SK-N-SH treated with all-trans-retinoic acid at 6 μM for 48 hours (cell line): ENCODE measurements around the gene RBP2.

Experiments
- ATAC-seq: fragments of 200-7000 bp; cut with Tn5 transposase; 3 replicates; pipeline ENCODE4 v1.9.1; 2020; ENCODE audit warnings: mild to moderate bottlenecking, moderate library complexity
- ARNTL ChIP-seq: fragments of 450-650 bp; formaldehyde crosslinking; IDR thresholded peaks from 2 replicates; pipeline ENCODE4 v1.5.0; 2020; ENCODE audit warnings: low read depth, mild to moderate bottlenecking, moderate library complexity, borderline replicate concordance
- CREB5 ChIP-seq: fragments of 250-450 bp; sonication (Bioruptor Pico); IDR thresholded peaks from 2 replicates; pipeline ENCODE4 v1.5.1; 2020; ENCODE audit warnings: low read depth, mild to moderate bottlenecking, moderate library complexity
- CSDC2 ChIP-seq: fragments of 250-450 bp; sonication (Bioruptor Pico); IDR thresholded peaks from 2 replicates; pipeline ENCODE4 v1.5.0; 2020; ENCODE audit warnings: mild to moderate bottlenecking, moderate library complexity
- CSRNP3 ChIP-seq: fragments of 250-450 bp; sonication (Bioruptor Pico); IDR thresholded peaks from 2 replicates; pipeline ENCODE4 v1.5.1; 2021; ENCODE audit warnings: mild to moderate bottlenecking, moderate library complexity
- GLIS3 ChIP-seq: fragments of 250-450 bp; sonication (Bioruptor Pico); IDR thresholded peaks from 2 replicates; pipeline ENCODE4 v1.5.0; 2020; ENCODE audit warnings: mild to moderate bottlenecking, moderate library complexity
- ISL1 ChIP-seq: fragments of 250-450 bp; sonication (Bioruptor Pico); IDR thresholded peaks from 2 replicates; pipeline ENCODE4 v2.1.2; 2022; ENCODE audit warnings: mild to moderate bottlenecking, moderate library complexity
- OSR1 ChIP-seq: fragments of 250-450 bp; sonication (Bioruptor Pico); IDR thresholded peaks from 2 replicates; pipeline ENCODE4 v1.8.0; 2022; ENCODE audit warnings: moderate library complexity, mild to moderate bottlenecking, inconsistent platforms
- PATZ1 ChIP-seq: fragments of 250-450 bp; sonication (Bioruptor Pico); IDR thresholded peaks from 2 replicates; pipeline ENCODE4 v1.8.0; 2020; ENCODE audit warnings: mild to moderate bottlenecking, moderate library complexity, borderline replicate concordance
- RARB ChIP-seq: fragments of 250-450 bp; sonication (Bioruptor Pico); IDR thresholded peaks from 2 replicates; pipeline ENCODE4 v1.8.0; 2021; ENCODE audit warnings: mild to moderate bottlenecking, moderate library complexity
- SNAI2 ChIP-seq: fragments of 250-450 bp; sonication (Bioruptor Pico); IDR thresholded peaks from 2 replicates; pipeline ENCODE4 v1.5.0; 2020; ENCODE audit warnings: mild to moderate bottlenecking, moderate library complexity
- TCF4 ChIP-seq: fragments of 250-450 bp; sonication (Bioruptor Pico); IDR thresholded peaks from 2 replicates; pipeline ENCODE4 v1.8.0; 2021; ENCODE audit warnings: mild to moderate bottlenecking, moderate library complexity, borderline replicate concordance
- ZC3H10 ChIP-seq: fragments of 250-450 bp; sonication (Bioruptor Pico); IDR thresholded peaks from 2 replicates; pipeline ENCODE4 v1.5.1; 2021; ENCODE audit warnings: mild to moderate bottlenecking, moderate library complexity
- ZFP3 ChIP-seq: fragments of 250-450 bp; sonication (Bioruptor Pico); IDR thresholded peaks from 2 replicates; pipeline ENCODE4 v1.5.0; 2020; ENCODE audit warnings: mild to moderate bottlenecking, moderate library complexity
- ZFP30 ChIP-seq: fragments of 450-650 bp; formaldehyde crosslinking; IDR thresholded peaks from 2 replicates; pipeline ENCODE4 v1.5.0; 2022; ENCODE audit warnings: mild to moderate bottlenecking, moderate library complexity
- ZNF565 ChIP-seq: fragments of 450-650 bp; formaldehyde crosslinking; conservative IDR thresholded peaks from 2 replicates; pipeline ENCODE4 v1.5.0; 2020; ENCODE audit warnings: low read depth, mild to moderate bottlenecking, moderate library complexity
- ZNF70 ChIP-seq: fragments of 450-650 bp; formaldehyde crosslinking; IDR thresholded peaks from 2 replicates; pipeline ENCODE4 v1.5.0; 2020; ENCODE audit warnings: mild to moderate bottlenecking, moderate library complexity
- ZNF8 ChIP-seq: fragments of 450-650 bp; formaldehyde crosslinking; IDR thresholded peaks from 2 replicates; pipeline ENCODE4 v1.5.0; 2020; ENCODE audit warnings: mild to moderate bottlenecking, moderate library complexity
- TF ChIP-seq, protein P1 (sequence below): fragments of 250-450 bp; sonication (Bioruptor Pico); IDR thresholded peaks from 2 replicates; pipeline ENCODE4 v1.8.0; 2021; ENCODE audit warnings: low read depth, mild to moderate bottlenecking, moderate library complexity, borderline replicate concordance
- TF ChIP-seq, protein P2 (sequence below): fragments of 250-450 bp; sonication (Bioruptor Pico); IDR thresholded peaks from 2 replicates; pipeline ENCODE4 v1.5.0; 2020; ENCODE audit warnings: mild to moderate bottlenecking, moderate library complexity

The RBP2 gene

GRCh38 chr3:139450159-139450558 is 26.2 kb downstream of the RBP2 start (continued):
- TF ChIP-seq CREB5 (CRISPR knock-in tag) (no peak), ZC3H10 (CRISPR knock-in tag) (no peak), TCF4 (CRISPR knock-in tag) (no peak), ZFP3 (CRISPR knock-in tag) (no peak), PATZ1 (CRISPR knock-in tag) (no peak), OSR1 (no peak), ZFP30 (CRISPR knock-in tag) (no peak), CSDC2 (CRISPR knock-in tag) (no peak), GLIS3 (CRISPR knock-in tag) (no peak), ZNF565 (CRISPR knock-in tag) (no peak), ISL1 (CRISPR knock-in tag) (no peak)
- TF ChIP-seq, protein P1, sequence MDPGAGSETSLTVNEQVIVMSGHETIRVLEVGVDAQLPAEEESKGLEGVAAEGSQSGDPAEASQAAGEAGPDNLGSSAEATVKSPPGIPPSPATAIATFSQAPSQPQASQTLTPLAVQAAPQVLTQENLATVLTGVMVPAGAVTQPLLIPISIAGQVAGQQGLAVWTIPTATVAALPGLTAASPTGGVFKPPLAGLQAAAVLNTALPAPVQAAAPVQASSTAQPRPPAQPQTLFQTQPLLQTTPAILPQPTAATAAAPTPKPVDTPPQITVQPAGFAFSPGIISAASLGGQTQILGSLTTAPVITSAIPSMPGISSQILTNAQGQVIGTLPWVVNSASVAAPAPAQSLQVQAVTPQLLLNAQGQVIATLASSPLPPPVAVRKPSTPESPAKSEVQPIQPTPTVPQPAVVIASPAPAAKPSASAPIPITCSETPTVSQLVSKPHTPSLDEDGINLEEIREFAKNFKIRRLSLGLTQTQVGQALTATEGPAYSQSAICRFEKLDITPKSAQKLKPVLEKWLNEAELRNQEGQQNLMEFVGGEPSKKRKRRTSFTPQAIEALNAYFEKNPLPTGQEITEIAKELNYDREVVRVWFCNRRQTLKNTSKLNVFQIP (CRISPR knock-in tag), result no peak

DNA sequence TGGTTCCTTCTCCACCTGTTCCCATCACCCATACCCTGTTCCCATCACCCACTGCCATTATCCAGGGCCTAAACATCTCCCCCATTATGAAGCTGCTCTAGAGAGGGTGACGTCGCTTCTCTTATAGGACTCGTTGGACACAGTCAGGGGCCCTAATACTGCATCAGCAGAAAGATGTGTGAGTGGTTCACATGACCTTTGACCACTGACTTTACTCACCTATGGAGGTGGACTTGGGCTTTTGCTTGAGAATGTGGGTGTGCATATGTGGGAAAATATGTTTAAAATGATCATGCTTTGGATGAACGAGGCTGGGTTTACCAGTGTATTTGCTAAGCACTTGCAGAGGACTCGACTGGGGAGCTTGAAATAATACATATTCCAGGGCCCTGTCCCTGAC is 26.8 kb downstream of the RBP2 start:
- no peak for ATAC-seq
- TF ChIP-seq ZNF70 (no peak), CSDC2 (CRISPR knock-in tag) (no peak), CSRNP3 (CRISPR knock-in tag) (no peak), ZFP30 (CRISPR knock-in tag) (no peak), ARNTL (CRISPR knock-in tag) (no peak)
- TF ChIP-seq, protein P2, sequence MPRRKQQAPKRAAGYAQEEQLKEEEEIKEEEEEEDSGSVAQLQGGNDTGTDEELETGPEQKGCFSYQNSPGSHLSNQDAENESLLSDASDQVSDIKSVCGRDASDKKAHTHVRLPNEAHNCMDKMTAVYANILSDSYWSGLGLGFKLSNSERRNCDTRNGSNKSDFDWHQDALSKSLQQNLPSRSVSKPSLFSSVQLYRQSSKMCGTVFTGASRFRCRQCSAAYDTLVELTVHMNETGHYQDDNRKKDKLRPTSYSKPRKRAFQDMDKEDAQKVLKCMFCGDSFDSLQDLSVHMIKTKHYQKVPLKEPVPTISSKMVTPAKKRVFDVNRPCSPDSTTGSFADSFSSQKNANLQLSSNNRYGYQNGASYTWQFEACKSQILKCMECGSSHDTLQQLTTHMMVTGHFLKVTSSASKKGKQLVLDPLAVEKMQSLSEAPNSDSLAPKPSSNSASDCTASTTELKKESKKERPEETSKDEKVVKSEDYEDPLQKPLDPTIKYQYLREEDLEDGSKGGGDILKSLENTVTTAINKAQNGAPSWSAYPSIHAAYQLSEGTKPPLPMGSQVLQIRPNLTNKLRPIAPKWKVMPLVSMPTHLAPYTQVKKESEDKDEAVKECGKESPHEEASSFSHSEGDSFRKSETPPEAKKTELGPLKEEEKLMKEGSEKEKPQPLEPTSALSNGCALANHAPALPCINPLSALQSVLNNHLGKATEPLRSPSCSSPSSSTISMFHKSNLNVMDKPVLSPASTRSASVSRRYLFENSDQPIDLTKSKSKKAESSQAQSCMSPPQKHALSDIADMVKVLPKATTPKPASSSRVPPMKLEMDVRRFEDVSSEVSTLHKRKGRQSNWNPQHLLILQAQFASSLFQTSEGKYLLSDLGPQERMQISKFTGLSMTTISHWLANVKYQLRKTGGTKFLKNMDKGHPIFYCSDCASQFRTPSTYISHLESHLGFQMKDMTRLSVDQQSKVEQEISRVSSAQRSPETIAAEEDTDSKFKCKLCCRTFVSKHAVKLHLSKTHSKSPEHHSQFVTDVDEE (CRISPR knock-in tag), result no peak

DNA sequence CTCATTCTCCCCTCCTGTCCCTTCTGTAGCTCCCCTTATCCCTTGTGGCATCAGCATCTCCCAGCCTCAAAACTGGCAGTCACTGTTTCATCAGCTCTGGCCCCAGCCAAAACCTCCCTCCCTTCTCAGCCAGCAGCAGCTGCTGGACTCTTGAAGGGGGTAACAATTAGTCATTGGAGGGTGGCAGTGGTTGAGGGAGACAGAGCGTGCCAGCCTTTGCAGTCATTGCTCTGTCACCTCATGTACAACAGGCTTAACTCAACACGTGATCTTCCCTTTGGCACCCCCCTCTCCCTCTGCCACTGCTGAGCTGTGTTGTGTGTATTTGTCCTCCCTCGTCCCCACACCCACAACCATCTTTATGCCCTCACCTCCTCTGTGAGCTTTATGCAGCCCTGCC is 28.2 kb downstream of the RBP2 start:
- no peak for TF ChIP-seq RARB (CRISPR knock-in tag)
- ATAC-seq, result no peak

DNA sequence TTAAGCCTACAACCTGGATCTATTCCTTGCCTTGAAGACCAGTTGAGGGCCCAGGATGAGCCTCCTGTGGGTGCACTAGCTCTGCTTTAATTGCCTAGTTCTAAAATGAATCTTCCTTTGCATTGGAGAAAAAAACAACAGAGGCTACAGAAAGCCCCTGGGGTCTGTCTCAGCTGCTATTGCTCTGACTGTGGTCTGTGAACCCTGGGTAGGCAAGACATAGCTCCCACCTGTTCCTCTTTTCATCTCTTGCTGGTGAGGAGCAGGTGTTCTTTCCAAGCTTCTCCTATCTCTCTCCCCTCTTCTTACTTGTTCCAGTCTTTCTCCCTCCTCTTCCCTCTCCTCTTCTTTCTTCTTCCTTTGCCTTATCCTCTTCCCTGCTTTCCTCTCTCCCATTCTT is 28.8 kb downstream of the RBP2 start:
- no peak for ATAC-seq
- TF ChIP-seq SNAI2 (CRISPR knock-in tag), result no peak
- no peak for TF ChIP-seq CSDC2 (CRISPR knock-in tag)
- TF ChIP-seq, protein P2 (CRISPR knock-in tag), result no peak
- no peak for TF ChIP-seq ZNF8 (CRISPR knock-in tag)
- no peak for TF ChIP-seq PATZ1 (CRISPR knock-in tag)
- TF ChIP-seq RARB (CRISPR knock-in tag), result no peak
- TF ChIP-seq, all 23 proteins: peak for 0
